ENCODE data around the gene MAN2A2. TPM values are rescaled to one million over a fixed set of nuclear protein-coding genes. Genes with fewer than 3 reads are reported as not detected.

Gene MAN2A2
- total RNA-seq, 5 donors from 2014 or later (not counting 1 experiment from before 2014, with no cell fraction given): 119 to 158 (median 142) TPM

DNA sequence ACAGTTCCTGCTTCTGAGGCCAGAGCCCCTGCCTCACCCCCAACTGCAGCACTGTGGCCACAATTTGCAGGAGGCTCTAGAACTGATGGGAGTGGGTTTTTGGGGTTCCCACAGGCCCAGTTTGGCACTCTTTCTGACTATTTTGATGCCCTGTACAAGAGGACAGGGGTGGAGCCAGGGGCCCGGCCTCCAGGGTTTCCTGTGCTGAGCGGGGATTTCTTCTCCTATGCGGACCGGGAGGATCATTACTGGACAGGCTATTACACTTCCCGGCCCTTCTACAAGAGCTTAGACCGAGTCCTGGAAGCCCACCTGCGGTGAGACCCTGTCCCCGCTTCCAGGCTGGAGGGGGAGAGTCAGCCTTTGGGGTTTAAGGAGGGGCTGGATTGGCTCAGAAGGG, 6.9 kb downstream of the MAN2A2 start:
- Histone ChIP-seq H3K9me3 (no peaks in the 10 kb centered on the region), H3K27ac (ENCODE audit: low read length) (no peak overlapping the region), H3K36me3 (ENCODE audit: control insufficient read depth in 2 of 2, extremely low read depth in 1 of 2, insufficient read depth in 1 of 2, low read length in 1 of 2) (peaks cover 53 to 92% of the 10 kb centered on the region in 2 donors), H3K4me3 (ENCODE audit: control insufficient read depth in 1 of 2, extremely low read depth in 1 of 2, low read length in 1 of 2) (no peak overlapping the region), H3K4me1 (ENCODE audit: control insufficient read depth in 1 of 2, extremely low read depth in 1 of 2, insufficient read depth in 2 of 2, low read length in 2 of 2) (no peaks in the 10 kb centered on the region), H3K27me3 (replicated peaks in 1 of 2; ENCODE audit: control insufficient read depth in 2 of 2, extremely low read depth in 1 of 2, insufficient read depth in 2 of 2, low read length in 1 of 2) (no peaks in the 10 kb centered on the region)
- ChIA-PET POLR2A (interaction anchor here in 1 of 2 donors (0.6 kb wide), 1 partner anchor 77 kb away, joined by 3 read pairs; no protein-coding TSS in a partner anchor), CTCF (interaction anchor here in 1 of 2 donors (0.7 kb wide), 1 partner anchor 37 kb away, joined by 7 read pairs; no protein-coding TSS in a partner anchor)
- no peak for DNase-seq
- Mint-ChIP-seq H3K4me3 (no peak overlapping the region), H3K27me3 (no peaks in the 10 kb centered on the region), H3K9me3 (no peaks in the 10 kb centered on the region), H3K27ac (no peak overlapping the region), H3K4me1 (peaks cover 4 to 9% (median 5%) of the 10 kb centered on the region in 3 donors), H3K36me3 (peaks cover 48% of the 10 kb centered on the region)
- no peak for ATAC-seq (replicated peaks in 1 of 4)
- WGBS (ENCODE audit: insufficient coverage): 98% methylated on average over 7 of the region's 8 CpGs

DNA sequence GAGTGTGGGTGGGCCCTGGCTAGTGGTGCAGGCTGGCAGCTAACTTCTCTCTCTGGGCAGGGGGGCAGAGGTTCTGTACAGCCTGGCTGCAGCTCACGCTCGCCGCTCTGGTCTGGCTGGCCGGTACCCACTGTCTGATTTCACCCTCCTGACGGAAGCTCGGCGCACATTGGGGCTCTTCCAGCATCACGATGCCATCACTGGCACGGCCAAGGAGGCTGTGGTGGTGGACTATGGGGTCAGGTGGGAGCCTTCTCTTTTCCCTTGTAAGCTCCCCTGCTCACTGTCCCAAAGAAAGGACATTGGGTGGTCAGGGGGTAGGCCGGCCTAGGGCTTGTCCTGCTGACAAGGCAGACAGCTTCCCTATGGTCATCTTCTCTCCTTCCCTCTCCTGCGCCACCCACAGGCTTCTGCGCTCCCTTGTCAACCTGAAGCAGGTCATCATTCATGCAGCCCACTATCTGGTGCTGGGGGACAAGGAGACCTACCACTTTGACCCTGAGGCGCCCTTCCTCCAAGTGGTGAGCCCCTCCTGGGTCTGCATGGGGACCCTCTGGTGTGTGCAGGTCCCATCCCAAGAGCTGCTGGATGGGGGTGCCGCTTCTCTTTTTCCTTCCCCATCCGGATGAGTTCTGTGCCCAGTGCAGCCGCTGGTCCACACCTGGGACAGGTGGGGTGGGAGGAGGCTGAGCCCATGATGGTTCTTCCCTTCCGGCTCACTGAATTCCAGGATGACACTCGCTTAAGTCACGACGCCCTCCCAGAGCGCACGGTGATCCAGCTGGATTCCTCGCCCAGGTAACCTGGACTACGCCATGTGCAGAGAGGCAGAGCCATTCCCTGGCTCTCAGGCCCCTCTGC, 7.6 kb downstream of the MAN2A2 start:
- DNase-seq: no peak
- ChIA-PET POLR2A (interaction anchor here (0.5 to 0.6 kb wide), 2 partner anchors 36 to 76 kb away, joined by 3 to 5 read pairs; no protein-coding TSS in a partner anchor), CTCF (no interaction called here)
- Histone ChIP-seq H3K9me3 (no peaks in the 10 kb centered on the region), H3K36me3 (ENCODE audit: control insufficient read depth in 2 of 2, extremely low read depth in 1 of 2, insufficient read depth in 1 of 2, low read length in 1 of 2) (peaks cover 48 to 92% of the 10 kb centered on the region in 2 donors), H3K27ac (ENCODE audit: low read length) (no peak overlapping the region), H3K4me3 (ENCODE audit: control insufficient read depth in 1 of 2, extremely low read depth in 1 of 2, low read length in 1 of 2) (no peak overlapping the region), H3K4me1 (ENCODE audit: control insufficient read depth in 1 of 2, extremely low read depth in 1 of 2, insufficient read depth in 2 of 2, low read length in 2 of 2) (no peaks in the 10 kb centered on the region), H3K27me3 (replicated peaks in 1 of 2; ENCODE audit: control insufficient read depth in 2 of 2, extremely low read depth in 1 of 2, insufficient read depth in 2 of 2, low read length in 1 of 2) (no peaks in the 10 kb centered on the region)
- Mint-ChIP-seq H3K4me3 (no peak overlapping the region), H3K9me3 (no peaks in the 10 kb centered on the region), H3K4me1 (peaks cover 0 to 3% (median under 1%) of the 10 kb centered on the region in 3 donors), H3K27me3 (no peaks in the 10 kb centered on the region), H3K27ac (no peak overlapping the region), H3K36me3 (peaks cover 48% of the 10 kb centered on the region)
- ATAC-seq (replicated peaks in 1 of 4): no peak
- 97% methylated on average over 15 of the region's 24 CpGs for WGBS (ENCODE audit: insufficient coverage)

DNA sequence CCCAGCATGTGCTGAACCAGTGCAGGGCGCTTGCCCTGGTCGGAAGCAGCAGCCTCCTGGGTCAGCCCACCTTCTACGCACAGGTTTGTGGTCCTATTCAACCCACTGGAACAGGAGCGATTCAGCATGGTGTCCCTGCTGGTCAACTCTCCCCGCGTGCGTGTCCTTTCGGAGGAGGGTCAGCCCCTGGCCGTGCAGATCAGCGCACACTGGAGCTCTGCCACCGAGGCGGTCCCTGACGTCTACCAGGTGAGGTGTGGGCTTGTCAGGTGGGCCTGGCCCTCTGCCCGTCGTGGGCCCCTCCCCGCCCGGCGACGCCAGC, 8.2 kb downstream of the MAN2A2 start:
- Mint-ChIP-seq H3K9me3 (no peaks in the 10 kb centered on the region), H3K27me3 (no peaks in the 10 kb centered on the region), H3K36me3 (peaks cover 46% of the 10 kb centered on the region), H3K27ac (no peak overlapping the region), H3K4me1 (no peaks in the 10 kb centered on the region), H3K4me3 (no peak overlapping the region)
- H3K27ac ChIP-seq (ENCODE audit: low read length): no peak overlapping the region
- H3K4me3 ChIP-seq (ENCODE audit: control insufficient read depth in 1 of 2, extremely low read depth in 1 of 2, low read length in 1 of 2): no peak overlapping the region
- H3K9me3 ChIP-seq: no peaks in the 10 kb centered on the region
- ChIA-PET POLR2A (interaction anchor here in 1 of 2 donors (0.5 kb wide), 1 partner anchor 35 kb away, joined by 5 read pairs; no protein-coding TSS in a partner anchor), CTCF (no interaction called here)
- peaks cover 44 to 91% of the 10 kb centered on the region in 2 donors for H3K36me3 ChIP-seq (ENCODE audit: control insufficient read depth in 2 of 2, extremely low read depth in 1 of 2, insufficient read depth in 1 of 2, low read length in 1 of 2)
- ATAC-seq (replicated peaks in 1 of 4) (no peak), DNase-seq (no peak)
- no peaks in the 10 kb centered on the region for H3K4me1 ChIP-seq (ENCODE audit: control insufficient read depth in 1 of 2, extremely low read depth in 1 of 2, insufficient read depth in 2 of 2, low read length in 2 of 2)
- H3K27me3 ChIP-seq (replicated peaks in 1 of 2; ENCODE audit: control insufficient read depth in 2 of 2, extremely low read depth in 1 of 2, insufficient read depth in 2 of 2, low read length in 1 of 2): no peaks in the 10 kb centered on the region
- WGBS (ENCODE audit: insufficient coverage): 96% methylated on average over 11 of the region's 19 CpGs

- WGBS (ENCODE audit: insufficient coverage): 96% methylated on average over 27 of the region's 30 CpGs
- Mint-ChIP-seq H3K4me3 (no peak overlapping the region), H3K36me3 (peaks cover 50% of the 10 kb centered on the region), H3K27ac (no peak overlapping the region), H3K27me3 (no peaks in the 10 kb centered on the region), H3K9me3 (no peaks in the 10 kb centered on the region), H3K4me1 (no peaks in the 10 kb centered on the region)
- ChIA-PET POLR2A (no interaction called here), CTCF (interaction anchor here in 1 of 2 donors (0.5 kb wide), 1 partner anchor 16 kb away, joined by 3 read pairs; no protein-coding TSS in a partner anchor)
- DNase-seq (no peak), ATAC-seq (replicated peaks in 1 of 4) (no peak)
- no peaks in the 10 kb centered on the region for H3K27me3 ChIP-seq (replicated peaks in 1 of 2; ENCODE audit: control insufficient read depth in 2 of 2, extremely low read depth in 1 of 2, insufficient read depth in 2 of 2, low read length in 1 of 2)
- H3K36me3 ChIP-seq (ENCODE audit: control insufficient read depth in 2 of 2, extremely low read depth in 1 of 2, insufficient read depth in 1 of 2, low read length in 1 of 2): peaks cover 40 to 91% of the 10 kb centered on the region in 2 donors
- no peak overlapping the region for H3K27ac ChIP-seq (ENCODE audit: low read length)
- no peak overlapping the region for H3K4me3 ChIP-seq (ENCODE audit: control insufficient read depth in 1 of 2, extremely low read depth in 1 of 2, low read length in 1 of 2)
- H3K4me1 ChIP-seq (ENCODE audit: control insufficient read depth in 1 of 2, extremely low read depth in 1 of 2, insufficient read depth in 2 of 2, low read length in 2 of 2): no peaks in the 10 kb centered on the region
- H3K9me3 ChIP-seq: no peaks in the 10 kb centered on the region
Measured at GRCh38 chr15:90911906-90912769, 9.0 kb downstream of the MAN2A2 start.

- Histone ChIP-seq H3K36me3 (ENCODE audit: control insufficient read depth in 2 of 2, extremely low read depth in 1 of 2, insufficient read depth in 1 of 2, low read length in 1 of 2) (peaks cover 36 to 91% of the 10 kb centered on the region in 2 donors), H3K4me1 (ENCODE audit: control insufficient read depth in 1 of 2, extremely low read depth in 1 of 2, insufficient read depth in 2 of 2, low read length in 2 of 2) (no peaks in the 10 kb centered on the region), H3K27ac (ENCODE audit: low read length) (no peak overlapping the region), H3K4me3 (ENCODE audit: control insufficient read depth in 1 of 2, extremely low read depth in 1 of 2, low read length in 1 of 2) (no peak overlapping the region), H3K9me3 (no peaks in the 10 kb centered on the region), H3K27me3 (replicated peaks in 1 of 2; ENCODE audit: control insufficient read depth in 2 of 2, extremely low read depth in 1 of 2, insufficient read depth in 2 of 2, low read length in 1 of 2) (no peaks in the 10 kb centered on the region)
- WGBS (ENCODE audit: insufficient coverage): 100% methylated on average over 6 of the region's 7 CpGs
- ATAC-seq (replicated peaks in 1 of 4) (no peak), DNase-seq (no peak)
- CTCF ChIA-PET: interaction anchor here in 1 of 2 donors (0.5 kb wide), 1 partner anchor 16 kb away, joined by 3 read pairs; no protein-coding TSS in a partner anchor
- Mint-ChIP-seq H3K27me3 (no peaks in the 10 kb centered on the region), H3K9me3 (no peaks in the 10 kb centered on the region), H3K4me3 (no peak overlapping the region), H3K36me3 (peaks cover 50% of the 10 kb centered on the region), H3K27ac (no peak overlapping the region), H3K4me1 (no peaks in the 10 kb centered on the region)
- POLR2A ChIA-PET: no interaction called here
Measured at GRCh38 chr15:90912770-90913075, 9.6 kb downstream of the MAN2A2 start.

- CTCF ChIA-PET: interaction anchor here (0.6 to 1.0 kb wide), 2 partner anchors 44 to 83 kb away, joined by 4 to 5 read pairs; no protein-coding TSS in a partner anchor
- H3K9me3 ChIP-seq: no peaks in the 10 kb centered on the region
- no peaks in the 10 kb centered on the region for H3K27me3 ChIP-seq (replicated peaks in 1 of 2; ENCODE audit: control insufficient read depth in 2 of 2, extremely low read depth in 1 of 2, insufficient read depth in 2 of 2, low read length in 1 of 2)
- DNase-seq (no peak), ATAC-seq (replicated peaks in 1 of 4) (no peak)
- Mint-ChIP-seq H3K27ac (no peak overlapping the region), H3K4me1 (no peaks in the 10 kb centered on the region), H3K4me3 (no peak overlapping the region), H3K9me3 (no peaks in the 10 kb centered on the region), H3K27me3 (no peaks in the 10 kb centered on the region), H3K36me3 (peaks cover 54% of the 10 kb centered on the region)
- no peak overlapping the region for H3K27ac ChIP-seq (ENCODE audit: low read length)
- H3K36me3 ChIP-seq (ENCODE audit: control insufficient read depth in 2 of 2, extremely low read depth in 1 of 2, insufficient read depth in 1 of 2, low read length in 1 of 2): peaks cover 36 to 92% of the 10 kb centered on the region in 2 donors
- WGBS (ENCODE audit: insufficient coverage): 89% methylated on average over 3 of the region's 12 CpGs
- H3K4me1 ChIP-seq (ENCODE audit: control insufficient read depth in 1 of 2, extremely low read depth in 1 of 2, insufficient read depth in 2 of 2, low read length in 2 of 2): no peaks in the 10 kb centered on the region
- POLR2A ChIA-PET: no interaction called here
- no peak overlapping the region for H3K4me3 ChIP-seq (ENCODE audit: control insufficient read depth in 1 of 2, extremely low read depth in 1 of 2, low read length in 1 of 2)
Measured at GRCh38 chr15:90913398-90913944, 10.4 kb downstream of the MAN2A2 start.

Data from T-cell (primary cell).